BE2C (cell line): ENCODE results near the gene TRIO.
A peak's percentile ranks its signal among the peaks of the same experiment; 100 is the strongest.

ENCODE experiments used
- DNase-seq: peaks from one replicate; pipeline ENCODE4 v3.0.0-alpha.2; 2020
- H3K27me3 ChIP-seq: fragments of 250-450 bp; sonication (Bioruptor Pico); 2 replicates; pipeline ENCODE4 v1.5.1; 2020; ENCODE audit warnings: mild to moderate bottlenecking
- H3K36me3 ChIP-seq: fragments of 250-450 bp; sonication (Bioruptor Pico); 2 replicates; pipeline ENCODE4 v1.5.1; 2020; ENCODE audit warnings: mild to moderate bottlenecking
- H3K4me1 ChIP-seq: fragments of 250-450 bp; sonication (Bioruptor Pico); 2 replicates; pipeline ENCODE4 v1.5.1; 2020
- H3K4me3 ChIP-seq: 2 replicates; pipeline ENCODE4 v1.5.1; 2011; ENCODE audit warnings: low read depth, low read length
- H3K9me3 ChIP-seq: fragments of 250-450 bp; sonication (Bioruptor Pico); 2 replicates; pipeline ENCODE4 v1.5.1; 2020
- TF ChIP-seq, protein P1 (sequence below): IDR thresholded peaks from 2 replicates; pipeline ENCODE4 v1.5.1; 2012; ENCODE audit warnings: mild to moderate bottlenecking, low read depth, low read length

TRIO gene

DNA sequence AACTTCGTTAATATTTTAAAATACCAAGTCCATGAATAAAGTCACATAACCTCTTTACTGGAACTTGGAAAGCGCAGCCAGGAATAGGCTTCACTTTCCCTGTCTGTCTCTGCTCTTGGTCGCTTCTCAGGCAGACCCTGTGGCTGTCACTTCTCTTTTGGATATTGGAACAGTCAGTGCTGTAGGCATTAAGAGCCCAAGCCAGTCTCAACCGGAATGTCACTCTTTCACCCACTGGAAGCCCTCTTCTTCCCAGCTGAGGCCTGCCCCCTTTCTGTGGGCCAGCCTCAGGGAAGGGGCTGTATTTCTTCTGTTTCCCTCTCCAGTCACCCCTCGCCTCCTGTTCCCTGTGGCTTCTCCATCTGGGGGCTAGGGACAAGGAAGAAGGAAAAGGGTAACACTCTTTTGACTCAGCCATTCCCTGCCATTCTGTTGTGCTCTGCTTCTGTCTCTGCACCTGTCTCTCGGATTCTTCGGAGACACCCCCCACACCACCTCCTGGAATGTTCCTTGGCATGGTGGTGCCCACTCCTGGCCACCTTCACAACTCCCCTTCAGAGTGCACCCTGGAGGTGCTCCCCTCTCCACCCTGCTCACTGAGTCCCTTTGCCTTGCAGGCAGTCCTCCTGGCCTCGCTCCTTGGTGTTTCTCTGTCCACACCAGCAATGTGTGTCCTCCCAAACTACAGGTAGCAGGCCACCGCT lies 103.4 kb downstream of the TRIO start:
- H3K4me1 ChIP-seq: peaks cover 36% of the 10 kb centered on the region

DNA sequence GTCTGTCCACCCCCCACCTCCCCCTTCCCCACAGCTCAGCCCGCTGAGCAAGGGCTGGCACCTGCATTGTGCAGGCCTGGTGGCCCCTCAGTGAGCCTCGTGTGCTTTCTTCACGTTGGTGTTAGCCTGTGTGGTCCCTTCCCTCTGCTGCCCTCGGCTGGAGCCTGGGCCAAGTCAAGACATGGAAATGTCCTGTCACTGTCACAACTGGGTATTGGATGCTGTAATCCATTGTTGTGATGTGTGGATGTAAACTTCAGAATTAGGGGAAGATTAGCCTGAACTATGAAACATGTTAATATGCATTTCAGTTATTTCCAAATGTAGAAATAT lies 103.9 kb downstream of the TRIO start:
- Histone ChIP-seq H3K27me3 (no peaks in the 10 kb centered on the region), H3K36me3 (no peaks in the 10 kb centered on the region), H3K9me3 (peaks cover 5% of the 10 kb centered on the region; the same call in 1 of the 2 replicates), H3K4me3 (no peak overlapping the region), H3K4me1 (peaks cover 34% of the 10 kb centered on the region)
- no peak for DNase-seq
- TF ChIP-seq, protein P1, sequence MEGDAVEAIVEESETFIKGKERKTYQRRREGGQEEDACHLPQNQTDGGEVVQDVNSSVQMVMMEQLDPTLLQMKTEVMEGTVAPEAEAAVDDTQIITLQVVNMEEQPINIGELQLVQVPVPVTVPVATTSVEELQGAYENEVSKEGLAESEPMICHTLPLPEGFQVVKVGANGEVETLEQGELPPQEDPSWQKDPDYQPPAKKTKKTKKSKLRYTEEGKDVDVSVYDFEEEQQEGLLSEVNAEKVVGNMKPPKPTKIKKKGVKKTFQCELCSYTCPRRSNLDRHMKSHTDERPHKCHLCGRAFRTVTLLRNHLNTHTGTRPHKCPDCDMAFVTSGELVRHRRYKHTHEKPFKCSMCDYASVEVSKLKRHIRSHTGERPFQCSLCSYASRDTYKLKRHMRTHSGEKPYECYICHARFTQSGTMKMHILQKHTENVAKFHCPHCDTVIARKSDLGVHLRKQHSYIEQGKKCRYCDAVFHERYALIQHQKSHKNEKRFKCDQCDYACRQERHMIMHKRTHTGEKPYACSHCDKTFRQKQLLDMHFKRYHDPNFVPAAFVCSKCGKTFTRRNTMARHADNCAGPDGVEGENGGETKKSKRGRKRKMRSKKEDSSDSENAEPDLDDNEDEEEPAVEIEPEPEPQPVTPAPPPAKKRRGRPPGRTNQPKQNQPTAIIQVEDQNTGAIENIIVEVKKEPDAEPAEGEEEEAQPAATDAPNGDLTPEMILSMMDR: peak; percentile 43

More for the DNA sequence above, 103.4 kb downstream of the TRIO start:
- Histone ChIP-seq H3K27me3 (no peaks in the 10 kb centered on the region), H3K9me3 (peaks cover 5% of the 10 kb centered on the region; the same call in 1 of the 2 replicates), H3K4me3 (no peak overlapping the region), H3K36me3 (no peaks in the 10 kb centered on the region)
- no peak for DNase-seq
- TF ChIP-seq, protein P1: no peak

DNA sequence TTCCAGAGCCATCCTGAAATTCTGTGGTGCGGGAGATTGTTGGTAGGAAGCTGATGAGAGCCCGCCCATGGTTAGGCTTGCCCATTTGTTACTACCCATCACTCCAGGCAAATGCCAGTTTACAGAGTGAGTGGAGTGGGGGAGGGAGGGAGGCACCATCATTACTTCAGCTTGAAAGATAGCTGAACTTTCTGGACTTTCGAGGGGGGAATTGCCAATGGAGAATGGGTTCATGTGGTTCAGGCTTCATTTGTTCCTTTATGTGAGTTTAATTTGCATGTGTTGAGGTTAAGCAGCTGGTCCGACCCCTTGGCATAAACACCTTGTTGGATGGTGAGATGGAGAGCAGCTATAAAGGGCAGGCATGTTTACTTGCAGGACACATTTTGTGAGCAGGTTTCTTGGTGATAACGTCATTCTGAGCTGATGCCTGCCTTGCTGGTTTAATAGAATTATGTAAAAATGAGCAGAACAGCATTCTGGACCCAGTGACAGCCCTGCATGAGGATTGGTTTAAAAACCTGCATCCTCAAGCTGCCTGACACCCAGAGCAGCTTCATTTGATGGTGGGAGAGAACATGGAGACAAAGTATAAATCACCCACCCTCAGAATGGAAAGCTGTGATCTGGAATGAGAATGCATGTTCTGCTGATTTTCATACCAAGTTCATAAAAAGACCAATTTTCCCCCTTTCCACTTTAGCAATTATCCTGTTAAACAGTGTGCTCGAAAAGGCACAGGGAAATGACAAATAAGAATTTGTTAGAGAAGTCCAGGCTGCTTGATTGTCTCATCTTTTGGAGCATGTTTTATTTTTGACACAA lies 106.3 kb downstream of the TRIO start:
- H3K4me3 ChIP-seq: peak overlapping the region; percentile 5; the same call in 1 of the 2 replicates
- no peaks in the 10 kb centered on the region for H3K27me3 ChIP-seq
- no peaks in the 10 kb centered on the region for H3K36me3 ChIP-seq
- no peak for DNase-seq
- H3K4me1 ChIP-seq: peaks cover 28% of the 10 kb centered on the region
- TF ChIP-seq, protein P1: no peak
- peaks cover 5% of the 10 kb centered on the region; the same call in 1 of the 2 replicates for H3K9me3 ChIP-seq

DNA sequence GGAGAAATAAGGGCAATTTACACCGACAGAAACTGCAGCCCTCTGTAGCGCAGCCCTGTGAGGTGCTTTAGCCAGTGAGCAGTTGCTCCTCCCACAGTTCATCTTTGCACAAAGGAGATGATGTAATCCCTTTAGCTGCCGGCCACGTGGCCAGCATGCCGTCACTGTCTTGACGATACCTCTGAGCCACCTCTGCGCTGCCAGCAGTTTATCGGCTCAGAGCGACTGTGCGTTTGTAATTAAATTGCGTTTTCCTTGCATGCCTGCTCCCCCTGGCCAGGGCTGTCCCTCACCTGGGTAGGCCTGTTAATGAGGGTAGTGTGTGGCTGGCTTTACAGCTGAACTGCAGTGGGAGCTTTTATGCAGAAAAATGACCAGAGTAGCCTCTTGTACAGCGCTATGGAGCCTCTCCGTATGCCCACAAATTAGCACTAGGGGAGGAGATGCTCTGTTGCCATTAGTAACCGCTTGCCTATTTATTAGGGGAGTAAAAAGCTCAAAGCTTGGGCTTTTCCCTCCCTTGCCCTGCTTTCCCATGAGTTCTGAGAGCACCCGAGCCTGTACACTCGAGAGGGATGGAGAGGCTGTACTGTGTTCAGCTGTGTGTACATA lies 107.0 kb downstream of the TRIO start:
- H3K9me3 ChIP-seq: peaks cover 5% of the 10 kb centered on the region; the same call in 1 of the 2 replicates
- H3K4me3 ChIP-seq: peak overlapping the region; percentile 3; the same call in 1 of the 2 replicates
- no peaks in the 10 kb centered on the region for H3K36me3 ChIP-seq
- peaks cover 28% of the 10 kb centered on the region for H3K4me1 ChIP-seq
- DNase-seq: peak; percentile 83
- H3K27me3 ChIP-seq: no peaks in the 10 kb centered on the region
- TF ChIP-seq, protein P1: 0 out of 2 replicates have a peak, but pooled peaks have one; percentile 4

DNA sequence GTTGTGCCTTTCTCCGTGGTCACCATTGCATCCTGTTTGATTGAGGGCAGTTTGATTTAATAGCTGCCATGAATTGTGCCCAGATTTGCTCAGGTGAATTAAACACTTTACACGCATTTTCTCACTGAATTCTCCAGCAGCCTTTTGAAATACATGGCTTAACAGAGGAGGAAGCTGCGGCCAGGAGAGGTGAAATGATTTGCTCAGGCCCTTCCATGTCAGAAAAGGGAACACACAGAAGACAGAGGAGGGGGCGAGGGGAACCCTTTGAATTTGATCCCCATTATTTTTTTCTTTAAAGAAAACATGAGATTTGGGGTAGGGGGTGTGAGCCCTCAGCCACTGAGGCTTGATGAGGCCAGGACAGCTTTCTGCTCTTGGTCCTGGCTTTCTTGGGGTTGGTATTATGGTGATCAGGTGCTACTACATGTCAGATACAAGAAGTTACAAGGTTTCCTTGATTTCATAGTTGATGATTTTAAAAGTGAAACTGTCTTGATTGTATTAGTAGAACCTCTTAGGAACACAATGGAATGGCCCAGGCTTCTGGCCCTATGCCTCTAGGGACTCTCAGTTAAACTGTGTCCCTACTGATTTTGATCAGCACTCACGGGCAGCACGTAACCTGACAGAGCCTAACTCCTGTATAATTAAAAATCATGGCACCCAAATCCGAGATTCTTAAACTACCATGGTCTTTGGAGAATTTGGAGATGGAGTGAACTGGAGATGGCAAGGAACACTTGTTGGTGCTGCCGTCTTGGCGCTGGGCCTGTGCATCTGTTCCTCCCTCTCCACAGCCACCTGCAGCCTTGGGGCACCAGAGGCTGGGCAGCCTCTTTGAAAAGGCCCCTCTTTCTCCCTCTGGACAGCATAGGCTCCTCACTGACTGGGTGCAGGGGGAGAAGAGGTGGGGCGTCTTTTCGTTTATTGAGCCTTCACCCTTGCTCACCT lies 107.9 kb downstream of the TRIO start:
- Histone ChIP-seq H3K27me3 (no peaks in the 10 kb centered on the region), H3K36me3 (no peaks in the 10 kb centered on the region), H3K4me3 (no peak overlapping the region), H3K4me1 (peaks cover 28% of the 10 kb centered on the region), H3K9me3 (peaks cover 5% of the 10 kb centered on the region)
- no peak for DNase-seq
- TF ChIP-seq, protein P1: no peak
